Fibroblast of lung (primary cell): ENCODE data around the gene ZNG1F. TPM values are rescaled to one million over a fixed set of nuclear protein-coding genes. Genes with fewer than 3 reads are reported as not detected.
"Not testable (repeated sequence)": the region's sequence is repeated elsewhere in the genome, so short reads cannot be mapped to it uniquely, and the experiment has no call there.

ENCODE experiments used
- DNase-seq, 2 donors: peaks; one replicate each; pipeline versions ENCODE4 v3.0.0 to v3.0.0-alpha.2; 2010; ENCODE audit warnings: low read depth in 2 of 2
- H2AFZ ChIP-seq: 2 replicates; pipeline ENCODE4 v1.5.1; 2012; ENCODE audit warnings: low read length, control low read depth, inconsistent platforms
- H3K27ac ChIP-seq: 2 replicates; pipeline ENCODE4 v1.5.1; 2011; ENCODE audit warnings: low read length, control low read depth; ENCODE audit not compliant: insufficient read depth
- H3K27me3 ChIP-seq: 2 replicates; pipeline ENCODE4 v1.5.1; 2011; ENCODE audit warnings: mild to moderate bottlenecking, low read length; ENCODE audit not compliant: control insufficient read depth, insufficient read depth
- H3K36me3 ChIP-seq: 2 replicates; pipeline ENCODE4 v1.5.1; 2011; ENCODE audit warnings: low read length; ENCODE audit not compliant: control insufficient read depth, insufficient read depth
- H3K4me1 ChIP-seq: 2 replicates; pipeline ENCODE4 v1.5.1; 2011; ENCODE audit warnings: low read length; ENCODE audit not compliant: control insufficient read depth, insufficient read depth; ENCODE audit errors: extremely low read depth
- H3K4me2 ChIP-seq: 2 replicates; pipeline ENCODE4 v1.5.1; 2011; ENCODE audit warnings: low read length, control low read depth; ENCODE audit not compliant: insufficient read depth; ENCODE audit errors: extremely low read depth
- H3K4me3 ChIP-seq, 4 experiments: fragments of 200-600 bp in 1 of 4; sonication (generic) in 1 of 4; replicated peaks in 1 of 4; 2 replicates each; pipeline ENCODE4 v1.5.1; 2011 to 2016; ENCODE audit warnings: low read length in 4 of 4, low read depth in 3 of 4, mild to moderate bottlenecking in 3 of 4, control low read depth in 2 of 4, inconsistent platforms in 1 of 4, mixed read lengths in 1 of 4; ENCODE audit not compliant: insufficient read depth in 1 of 4; ENCODE audit errors: control extremely low read depth in 1 of 4
- H3K79me2 ChIP-seq: 2 replicates; pipeline ENCODE4 v1.5.1; 2012; ENCODE audit warnings: mild to moderate bottlenecking, low read length, inconsistent platforms; ENCODE audit not compliant: control insufficient read depth, insufficient read depth
- H3K9ac ChIP-seq: 2 replicates; pipeline ENCODE4 v1.5.1; 2011; ENCODE audit warnings: mild to moderate bottlenecking, low read length, control low read depth; ENCODE audit not compliant: insufficient read depth
- H3K9me3 ChIP-seq: 2 replicates; pipeline ENCODE4 v1.5.1; 2012; ENCODE audit warnings: low read depth, low read length; ENCODE audit not compliant: control insufficient read depth, insufficient read depth
- H4K20me1 ChIP-seq: 2 replicates; pipeline ENCODE4 v1.5.1; 2011; ENCODE audit warnings: low read length; ENCODE audit not compliant: control insufficient read depth, insufficient read depth; ENCODE audit errors: extremely low read depth
- CTCF ChIP-seq, 2 donors: IDR thresholded peaks in 1 of 2; conservative IDR thresholded peaks in 1 of 2; 1 replicate in 1 of 2; 2 replicates in 1 of 2; pipeline ENCODE4 v1.5.1; 2011 to 2012; ENCODE audit warnings: low read length in 2 of 2, control low read depth in 1 of 2, inconsistent platforms in 1 of 2, low read depth in 1 of 2, mild to moderate bottlenecking in 1 of 2
- EZH2 ChIP-seq: IDR thresholded peaks from 2 replicates; pipeline ENCODE4 v1.5.1; 2012; ENCODE audit warnings: low read length, control low read depth, mild to moderate bottlenecking; ENCODE audit errors: missing control alignments
- polyA plus RNA-seq, 2 donors: library from polyadenylated mRNA; depleted of rRNA in 1 of 2; stranded (reverse) in 1 of 2; unstranded in 1 of 2; fragments of >200 nt; gene quantifications; 2 replicates each; pipeline ENCODE4 v1.2.1, GENCODE V29; 2011 to 2012; ENCODE audit warnings: missing spikeins in 1 of 2
- total RNA-seq: library from RNA; depleted of rRNA; stranded (reverse); fragments of >200 nt; gene quantifications from 2 replicates; pipeline ENCODE4 v1.2.1, GENCODE V29; 2014

ZNG1F gene
- total and polyA plus RNA-seq, 2 donors (not counting 1 experiment from before 2014, with no cell fraction given): 3.8 to 5.0 TPM

GRCh38 chr9:41230418-41230817 lies 41.3 kb upstream of the ZNG1F start:
- not testable (repeated sequence) for H3K36me3 ChIP-seq, H3K9me3 ChIP-seq, H3K79me2 ChIP-seq, H3K4me2 ChIP-seq, H3K27me3 ChIP-seq, H4K20me1 ChIP-seq, H2AFZ ChIP-seq, H3K9ac ChIP-seq, H3K4me3 ChIP-seq, H3K27ac ChIP-seq, H3K4me1 ChIP-seq
- peak; percentile 14 to 20 for DNase-seq

- Histone ChIP-seq H3K79me2 (no peaks in the 10 kb centered on the region), H4K20me1 (no peaks in the 10 kb centered on the region)
These were observed 40.6 kb upstream of the ZNG1F start for GRCh38 chr9:41229408-41230401.

GRCh38 chr9:41219831-41220230 lies 30.7 kb upstream of the ZNG1F start:
- H3K4me2 ChIP-seq, H3K9me3 ChIP-seq, H2AFZ ChIP-seq, H3K27me3 ChIP-seq, H3K4me1 ChIP-seq, H3K4me3 ChIP-seq, H3K9ac ChIP-seq, DNase-seq, H4K20me1 ChIP-seq, H3K27ac ChIP-seq, H3K79me2 ChIP-seq, H3K36me3 ChIP-seq: not testable (repeated sequence)

More at GRCh38 chr9:41229408-41230401, 40.6 kb upstream of the ZNG1F start:
- Histone ChIP-seq H3K9ac (no peak overlapping the region), H3K4me2 (no peak overlapping the region), H3K9me3 (peaks cover 8% of the 10 kb centered on the region), H3K27ac (no peak overlapping the region), H3K4me1 (no peaks in the 10 kb centered on the region), H3K4me3 (no peak overlapping the region), H3K27me3 (no peaks in the 10 kb centered on the region), H3K36me3 (no peaks in the 10 kb centered on the region), H2AFZ (no peak overlapping the region)
- TF ChIP-seq EZH2 (peak; percentile 57), CTCF (conservative IDR thresholded peaks at IDR 0.05 in 1 of 2, IDR thresholded peaks at IDR 0.05 in 1 of 2; ENCODE audit: low read depth in 1 of 2, low read length in 2 of 2) (no peak)
- DNase-seq: peak; percentile 28 to 35

GRCh38 chr9:41188439-41188838 lies 678 bp downstream of the ZNG1F start:
- not testable (repeated sequence) for H3K9me3 ChIP-seq, H3K27me3 ChIP-seq, H3K4me3 ChIP-seq

GRCh38 chr9:41174994-41175393 lies 14.1 kb downstream of the ZNG1F start:
- not testable (repeated sequence) for H3K27me3 ChIP-seq, H3K9me3 ChIP-seq, H2AFZ ChIP-seq, H3K4me3 ChIP-seq, H3K4me1 ChIP-seq, H4K20me1 ChIP-seq, H3K4me2 ChIP-seq, H3K9ac ChIP-seq, H3K36me3 ChIP-seq, H3K27ac ChIP-seq, H3K79me2 ChIP-seq
- peak in 1 of 2 donors; percentile 1 for DNase-seq

More at GRCh38 chr9:41188439-41188838, 678 bp downstream of the ZNG1F start:
- not testable (repeated sequence) for H3K36me3 ChIP-seq, H4K20me1 ChIP-seq, H3K4me1 ChIP-seq, H2AFZ ChIP-seq, H3K9ac ChIP-seq, H3K27ac ChIP-seq, DNase-seq, H3K4me2 ChIP-seq, H3K79me2 ChIP-seq

- H2AFZ ChIP-seq, H4K20me1 ChIP-seq, H3K9ac ChIP-seq, H3K27ac ChIP-seq, H3K27me3 ChIP-seq, H3K36me3 ChIP-seq, H3K79me2 ChIP-seq, H3K4me3 ChIP-seq, H3K4me1 ChIP-seq, H3K9me3 ChIP-seq, H3K4me2 ChIP-seq, DNase-seq: not testable (repeated sequence)
These were observed 39.0 kb downstream of the ZNG1F start for GRCh38 chr9:41150116-41150515.
